ENCODE data around the gene EFHC2. TPM values are rescaled to one million over a fixed set of nuclear protein-coding genes. Genes with fewer than 3 reads are reported as not detected.
A peak's percentile ranks its signal among the peaks of the same experiment; 100 is the strongest.
"Not testable (repeated sequence)": the region's sequence is repeated elsewhere in the genome, so short reads cannot be mapped to it uniquely, and the experiment has no call there.

Gene EFHC2
- total and polyA plus RNA-seq, 5 donors from 2014 or later = 0.14 to 1.1 (median 0.47) TPM

DNA sequence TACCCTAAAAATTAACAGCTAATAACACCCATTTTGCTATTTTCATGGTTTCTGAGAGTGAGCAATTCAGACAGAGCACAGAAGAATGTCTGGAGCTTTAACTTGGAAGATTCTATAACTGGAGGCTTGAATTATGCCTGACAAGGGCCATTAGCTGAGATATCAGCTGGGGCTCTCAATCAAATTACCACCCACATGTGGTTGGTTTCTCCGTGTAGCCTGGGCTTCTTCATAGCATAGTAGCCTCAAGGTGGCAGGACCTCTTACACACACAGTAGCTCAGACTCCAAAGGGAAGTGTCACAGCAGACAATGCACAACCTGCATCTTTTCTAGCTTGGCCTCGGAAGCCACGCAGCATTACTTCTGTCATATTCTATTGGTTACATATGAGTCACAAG lies 127.3 kb downstream of the EFHC2 start:
- H3K9me3 Mint-ChIP-seq = peaks cover 0 to 5% (median 0%) of the 10 kb centered on the region in 7 donors
- Histone ChIP-seq H3K4me1 (ENCODE audit: control insufficient read depth, insufficient read depth, low read length, poor library complexity, severe bottlenecking) (no peaks in the 10 kb centered on the region), H3K9me3 (ENCODE audit: control insufficient read depth in 2 of 2, low read length in 2 of 2) (no peaks in the 10 kb centered on the region), H3K27ac (ENCODE audit: insufficient read depth, low read length, poor library complexity, severe bottlenecking) (no peak overlapping the region), H3K27me3 (ENCODE audit: control insufficient read depth, insufficient read depth, low read length) (no peaks in the 10 kb centered on the region), H3K4me3 (ENCODE audit: low read depth, low read length) (no peak overlapping the region), H3K36me3 (ENCODE audit: control insufficient read depth, insufficient read depth, low read length) (no peaks in the 10 kb centered on the region)
- peaks cover 17% of the 10 kb centered on the region for H3K27me3 Mint-ChIP-seq
- DNase-seq (no peak), ATAC-seq (ENCODE audit: low read depth in 2 of 2) (no peak)
- H3K4me1 Mint-ChIP-seq = no peaks in the 10 kb centered on the region
- H3K36me3 Mint-ChIP-seq = no peaks in the 10 kb centered on the region
- H3K4me3 Mint-ChIP-seq = no peak overlapping the region
- H3K27ac Mint-ChIP-seq = no peak overlapping the region

DNA sequence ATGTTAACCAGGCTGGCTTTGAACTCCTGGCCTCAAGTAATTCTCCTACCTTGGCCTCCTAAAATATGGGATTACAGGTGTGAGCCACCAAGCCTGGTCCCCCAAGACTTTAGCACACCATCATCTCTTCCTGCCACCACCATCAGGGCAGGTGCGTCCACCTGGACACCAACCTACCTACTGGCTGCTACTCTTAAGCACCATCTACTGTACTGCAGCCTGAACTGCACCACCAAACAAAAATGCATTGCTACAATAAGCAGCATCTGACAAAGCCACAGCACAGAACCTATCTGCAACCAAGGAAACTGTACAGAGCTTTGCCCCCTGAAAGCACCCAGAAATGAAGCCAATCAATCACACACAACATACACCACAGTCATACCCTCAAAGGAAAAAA lies 139.7 kb downstream of the EFHC2 start:
- Mint-ChIP-seq H3K4me1 (no peaks in the 10 kb centered on the region), H3K9me3 (peaks cover 0 to 5% (median 0%) of the 10 kb centered on the region in 7 donors), H3K36me3 (no peaks in the 10 kb centered on the region), H3K27ac (no peak overlapping the region), H3K27me3 (peaks cover 14% of the 10 kb centered on the region), H3K4me3 (no peak overlapping the region)
- DNase-seq (peak in 1 of 3 donors; percentile 2), ATAC-seq (ENCODE audit: low read depth in 2 of 2) (no peak)
- Histone ChIP-seq H3K36me3 (ENCODE audit: control insufficient read depth, insufficient read depth, low read length) (no peaks in the 10 kb centered on the region), H3K4me1 (ENCODE audit: control insufficient read depth, insufficient read depth, low read length, poor library complexity, severe bottlenecking) (no peaks in the 10 kb centered on the region), H3K9me3 (ENCODE audit: control insufficient read depth in 2 of 2, low read length in 2 of 2) (no peaks in the 10 kb centered on the region), H3K27ac (ENCODE audit: insufficient read depth, low read length, poor library complexity, severe bottlenecking) (no peak overlapping the region), H3K27me3 (ENCODE audit: control insufficient read depth, insufficient read depth, low read length) (peaks cover 3% of the 10 kb centered on the region), H3K4me3 (ENCODE audit: low read depth, low read length) (no peak overlapping the region)

DNA sequence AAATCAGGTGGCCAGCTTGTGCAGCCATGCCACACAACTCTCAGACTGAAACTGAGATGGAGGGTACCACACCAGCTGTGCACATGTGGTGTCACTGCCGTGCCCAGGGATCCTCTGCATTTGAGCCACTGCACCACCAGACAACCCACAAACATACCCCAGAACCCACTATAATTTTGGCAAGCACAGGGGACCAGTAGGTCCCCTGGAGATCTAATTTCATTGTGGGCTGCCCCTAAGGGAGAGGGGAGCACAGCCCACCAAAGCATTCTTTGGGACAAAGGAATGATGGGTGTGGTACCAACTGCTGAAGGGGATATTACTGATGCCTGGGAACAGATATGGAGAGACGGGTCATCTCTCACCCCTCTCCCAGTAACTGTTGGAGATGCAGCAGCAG lies 140.9 kb downstream of the EFHC2 start:
- peaks cover 3% of the 10 kb centered on the region for H3K27me3 ChIP-seq (ENCODE audit: control insufficient read depth, insufficient read depth, low read length)
- ATAC-seq (ENCODE audit: low read depth in 2 of 2) (no peak), DNase-seq (no peak)
- H3K27ac ChIP-seq (ENCODE audit: insufficient read depth, low read length, poor library complexity, severe bottlenecking) = no peak overlapping the region
- no peak overlapping the region for H3K4me3 ChIP-seq (ENCODE audit: low read depth, low read length)
- Mint-ChIP-seq H3K27me3 (peaks cover 14% of the 10 kb centered on the region), H3K9me3 (peaks cover 0 to 5% (median 0%) of the 10 kb centered on the region in 7 donors), H3K36me3 (no peaks in the 10 kb centered on the region), H3K4me3 (no peak overlapping the region), H3K4me1 (no peaks in the 10 kb centered on the region), H3K27ac (no peak overlapping the region)
- no peaks in the 10 kb centered on the region for H3K9me3 ChIP-seq (ENCODE audit: control insufficient read depth in 2 of 2, low read length in 2 of 2)
- H3K36me3 ChIP-seq (ENCODE audit: control insufficient read depth, insufficient read depth, low read length) = no peaks in the 10 kb centered on the region
- no peaks in the 10 kb centered on the region for H3K4me1 ChIP-seq (ENCODE audit: control insufficient read depth, insufficient read depth, low read length, poor library complexity, severe bottlenecking)

DNA sequence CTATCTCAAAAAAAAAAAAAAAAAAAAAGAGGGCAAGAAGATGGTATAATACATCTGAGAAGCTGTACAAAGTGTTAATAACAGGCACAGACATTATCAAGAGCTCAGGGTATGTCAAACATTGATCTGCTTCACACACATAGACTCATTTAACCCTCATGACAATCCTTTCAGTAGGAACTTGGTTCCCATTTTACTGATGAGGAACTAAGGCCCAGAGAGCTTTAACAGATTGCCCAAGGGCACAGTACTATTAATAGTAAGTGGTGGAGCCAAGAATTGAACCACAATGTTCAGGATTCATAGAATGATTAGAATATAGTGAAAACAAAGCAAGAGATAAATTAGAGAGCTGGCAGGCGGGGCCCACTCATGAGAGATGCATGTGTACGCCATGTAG lies 154.4 kb downstream of the EFHC2 start:
- no peaks in the 10 kb centered on the region for H3K4me1 ChIP-seq (ENCODE audit: control insufficient read depth, insufficient read depth, low read length, poor library complexity, severe bottlenecking)
- H3K4me3 ChIP-seq (ENCODE audit: low read depth, low read length) = no peak overlapping the region
- Mint-ChIP-seq H3K27me3 (peaks cover 4% of the 10 kb centered on the region), H3K9me3 (peaks cover 0 to 3% (median 0%) of the 10 kb centered on the region in 7 donors), H3K4me3 (no peak overlapping the region), H3K4me1 (no peaks in the 10 kb centered on the region), H3K36me3 (no peaks in the 10 kb centered on the region), H3K27ac (peak overlapping the region in 1 of 3 donors; percentile 7)
- DNase-seq = no peak
- no peaks in the 10 kb centered on the region for H3K36me3 ChIP-seq (ENCODE audit: control insufficient read depth, insufficient read depth, low read length)
- no peak for ATAC-seq (ENCODE audit: low read depth in 2 of 2)
- no peaks in the 10 kb centered on the region for H3K27me3 ChIP-seq (ENCODE audit: control insufficient read depth, insufficient read depth, low read length)
- H3K9me3 ChIP-seq (ENCODE audit: control insufficient read depth in 2 of 2, low read length in 2 of 2) = no peaks in the 10 kb centered on the region
- no peak overlapping the region for H3K27ac ChIP-seq (ENCODE audit: insufficient read depth, low read length, poor library complexity, severe bottlenecking)

DNA sequence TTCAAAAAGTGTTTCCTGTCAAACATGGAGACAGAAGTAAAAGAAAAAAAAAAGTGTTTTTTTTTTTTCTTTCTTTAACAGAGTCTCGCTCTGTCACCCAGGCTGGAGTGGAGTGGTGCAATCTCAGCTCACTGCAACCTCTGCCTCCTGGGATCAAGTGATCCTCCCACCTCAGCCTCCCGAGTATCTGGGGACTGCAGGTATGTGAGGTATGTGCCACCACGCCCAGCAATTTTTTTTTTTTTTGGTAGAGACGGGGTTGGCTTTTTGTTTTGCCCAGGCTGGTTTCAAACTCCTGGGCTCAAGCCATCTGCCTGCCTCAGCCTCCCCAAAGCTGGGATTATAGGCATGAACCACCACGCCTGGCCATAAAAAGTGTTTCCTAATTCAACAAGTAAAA lies 155.6 kb downstream of the EFHC2 start:
- not testable (repeated sequence) for ATAC-seq (ENCODE audit: low read depth in 2 of 2); H3K4me3 Mint-ChIP-seq; H3K27ac ChIP-seq (ENCODE audit: insufficient read depth, low read length, poor library complexity, severe bottlenecking); H3K4me1 Mint-ChIP-seq; H3K27me3 ChIP-seq (ENCODE audit: control insufficient read depth, insufficient read depth, low read length); H3K36me3 ChIP-seq (ENCODE audit: control insufficient read depth, insufficient read depth, low read length); H3K4me3 ChIP-seq (ENCODE audit: low read depth, low read length); DNase-seq; H3K4me1 ChIP-seq (ENCODE audit: control insufficient read depth, insufficient read depth, low read length, poor library complexity, severe bottlenecking); H3K27me3 Mint-ChIP-seq; H3K9me3 ChIP-seq (ENCODE audit: control insufficient read depth in 2 of 2, low read length in 2 of 2); H3K9me3 Mint-ChIP-seq; H3K36me3 Mint-ChIP-seq; H3K27ac Mint-ChIP-seq

DNA sequence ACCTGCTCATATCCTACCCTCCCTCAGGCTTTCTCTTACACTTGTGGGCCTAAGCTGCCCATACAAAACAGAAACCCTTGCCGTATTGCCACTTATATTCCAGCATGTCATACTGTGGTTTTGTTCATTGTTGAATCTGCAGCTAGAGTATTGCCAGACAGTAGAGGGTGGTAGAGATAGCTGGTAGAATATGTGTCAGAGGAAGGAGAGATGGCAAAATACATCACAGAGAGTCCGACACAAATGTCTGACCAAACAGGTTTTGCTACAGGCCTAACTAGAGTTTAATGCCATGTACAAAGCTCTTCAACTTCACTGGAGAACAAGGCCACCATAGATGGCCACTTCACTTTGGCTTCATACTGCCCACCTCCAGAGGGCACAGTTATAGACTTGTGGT lies 160.1 kb downstream of the EFHC2 start:
- Mint-ChIP-seq H3K9me3 (peaks cover 0 to 1% (median 0%) of the 10 kb centered on the region in 7 donors), H3K27me3 (no peaks in the 10 kb centered on the region), H3K27ac (no peak overlapping the region), H3K4me3 (no peak overlapping the region), H3K36me3 (no peaks in the 10 kb centered on the region), H3K4me1 (no peaks in the 10 kb centered on the region)
- Histone ChIP-seq H3K4me3 (ENCODE audit: low read depth, low read length) (no peak overlapping the region), H3K27ac (ENCODE audit: insufficient read depth, low read length, poor library complexity, severe bottlenecking) (no peak overlapping the region), H3K36me3 (ENCODE audit: control insufficient read depth, insufficient read depth, low read length) (no peaks in the 10 kb centered on the region), H3K27me3 (ENCODE audit: control insufficient read depth, insufficient read depth, low read length) (no peaks in the 10 kb centered on the region), H3K4me1 (ENCODE audit: control insufficient read depth, insufficient read depth, low read length, poor library complexity, severe bottlenecking) (no peaks in the 10 kb centered on the region), H3K9me3 (ENCODE audit: control insufficient read depth in 2 of 2, low read length in 2 of 2) (no peaks in the 10 kb centered on the region)
- DNase-seq = no peak
- ATAC-seq (ENCODE audit: low read depth in 2 of 2) = no peak

DNA sequence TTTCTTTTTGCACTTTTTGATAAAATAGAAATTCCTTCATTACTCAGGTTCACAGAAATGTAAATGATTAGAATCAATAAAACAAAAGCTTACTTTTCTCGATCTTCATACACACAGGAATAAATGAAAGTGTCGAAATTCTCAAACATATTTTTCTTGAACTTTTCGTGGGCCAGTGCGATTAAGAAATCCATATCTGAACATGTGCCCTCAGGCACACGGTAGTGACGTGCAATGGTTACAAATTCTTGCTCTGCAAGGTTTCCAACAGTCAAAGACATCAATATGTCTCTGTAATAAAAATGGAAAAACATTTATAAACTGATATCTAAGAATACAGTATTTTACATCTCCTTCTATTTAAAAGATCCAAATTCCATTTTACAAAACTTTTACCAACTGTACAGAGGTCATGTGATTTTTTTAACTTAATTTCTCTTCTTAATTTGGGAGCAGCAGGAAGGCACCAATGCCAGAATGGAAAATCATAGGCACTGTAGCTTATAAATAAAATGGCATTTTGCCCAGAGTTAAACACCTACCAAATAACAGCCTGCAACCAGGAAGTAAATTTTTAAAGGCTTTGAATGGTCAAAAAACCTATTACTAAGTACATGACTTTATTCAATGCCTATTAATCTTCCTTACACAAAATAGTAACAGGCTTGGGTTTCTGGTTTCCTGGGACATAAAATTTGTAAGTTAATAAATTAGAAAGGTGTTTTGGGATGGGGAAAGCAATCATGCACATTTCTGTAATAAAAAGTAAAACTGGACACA lies 165.0 kb downstream of the EFHC2 start:
- Mint-ChIP-seq H3K27ac (no peak overlapping the region), H3K27me3 (peaks cover 5% of the 10 kb centered on the region), H3K9me3 (peaks cover 0 to 7% (median 3%) of the 10 kb centered on the region in 7 donors), H3K36me3 (no peaks in the 10 kb centered on the region), H3K4me1 (no peaks in the 10 kb centered on the region), H3K4me3 (no peak overlapping the region)
- ATAC-seq (ENCODE audit: low read depth in 2 of 2) = no peak
- no peak for DNase-seq
- Histone ChIP-seq H3K9me3 (ENCODE audit: control insufficient read depth in 2 of 2, low read length in 2 of 2) (no peaks in the 10 kb centered on the region), H3K27ac (ENCODE audit: insufficient read depth, low read length, poor library complexity, severe bottlenecking) (no peak overlapping the region), H3K4me3 (ENCODE audit: low read depth, low read length) (no peak overlapping the region), H3K27me3 (ENCODE audit: control insufficient read depth, insufficient read depth, low read length) (peaks cover 2% of the 10 kb centered on the region), H3K36me3 (ENCODE audit: control insufficient read depth, insufficient read depth, low read length) (no peaks in the 10 kb centered on the region), H3K4me1 (ENCODE audit: control insufficient read depth, insufficient read depth, low read length, poor library complexity, severe bottlenecking) (no peaks in the 10 kb centered on the region)

DNA sequence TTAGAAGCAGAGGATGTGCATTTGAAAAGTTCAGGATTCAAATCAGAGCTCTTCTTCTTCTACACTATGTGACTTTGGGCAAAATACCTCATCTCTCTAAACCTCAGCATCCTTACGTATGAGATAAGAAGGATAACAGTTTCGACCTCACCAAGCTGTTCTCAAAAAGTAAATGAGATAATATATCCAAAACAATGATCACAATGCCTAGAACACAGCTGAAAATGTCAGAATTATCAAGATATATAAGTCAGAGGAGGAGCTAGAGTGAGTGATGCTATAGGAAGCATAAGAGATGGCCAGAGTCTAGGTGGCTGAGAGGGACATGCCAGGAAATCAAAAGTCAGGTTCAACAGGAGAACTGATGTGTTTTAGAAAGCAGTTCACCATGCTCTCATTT lies 168.0 kb downstream of the EFHC2 start:
- Mint-ChIP-seq H3K27ac (no peak overlapping the region), H3K4me1 (no peaks in the 10 kb centered on the region)
- no peak for ATAC-seq (ENCODE audit: low read depth in 2 of 2)

More for the DNA sequence above, 168.0 kb downstream of the EFHC2 start:
- H3K9me3 Mint-ChIP-seq = peaks cover 0 to 7% (median 3%) of the 10 kb centered on the region in 7 donors
- H3K27ac ChIP-seq (ENCODE audit: insufficient read depth, low read length, poor library complexity, severe bottlenecking) = no peak overlapping the region
- no peak overlapping the region for H3K4me3 ChIP-seq (ENCODE audit: low read depth, low read length)
- H3K27me3 Mint-ChIP-seq = peaks cover 5% of the 10 kb centered on the region
- no peak overlapping the region for H3K4me3 Mint-ChIP-seq
- H3K36me3 Mint-ChIP-seq = no peaks in the 10 kb centered on the region
- H3K9me3 ChIP-seq (ENCODE audit: control insufficient read depth in 2 of 2, low read length in 2 of 2) = no peaks in the 10 kb centered on the region
- no peak for DNase-seq
- no peaks in the 10 kb centered on the region for H3K36me3 ChIP-seq (ENCODE audit: control insufficient read depth, insufficient read depth, low read length)
- no peaks in the 10 kb centered on the region for H3K4me1 ChIP-seq (ENCODE audit: control insufficient read depth, insufficient read depth, low read length, poor library complexity, severe bottlenecking)
- H3K27me3 ChIP-seq (ENCODE audit: control insufficient read depth, insufficient read depth, low read length) = peaks cover 2% of the 10 kb centered on the region

All from CD4-positive, CD25-positive, alpha-beta regulatory T cell (primary cell).